GM15510 (cell line): ENCODE results near the gene OLIG2.

Experiments
- POLR2A ChIP-seq: IDR thresholded peaks from 3 replicates; pipeline ENCODE4 v1.6.1; 2011; ENCODE audit warnings: borderline replicate concordance; ENCODE audit not compliant: insufficient read length; ENCODE audit errors: extremely low read depth

Gene OLIG2

DNA sequence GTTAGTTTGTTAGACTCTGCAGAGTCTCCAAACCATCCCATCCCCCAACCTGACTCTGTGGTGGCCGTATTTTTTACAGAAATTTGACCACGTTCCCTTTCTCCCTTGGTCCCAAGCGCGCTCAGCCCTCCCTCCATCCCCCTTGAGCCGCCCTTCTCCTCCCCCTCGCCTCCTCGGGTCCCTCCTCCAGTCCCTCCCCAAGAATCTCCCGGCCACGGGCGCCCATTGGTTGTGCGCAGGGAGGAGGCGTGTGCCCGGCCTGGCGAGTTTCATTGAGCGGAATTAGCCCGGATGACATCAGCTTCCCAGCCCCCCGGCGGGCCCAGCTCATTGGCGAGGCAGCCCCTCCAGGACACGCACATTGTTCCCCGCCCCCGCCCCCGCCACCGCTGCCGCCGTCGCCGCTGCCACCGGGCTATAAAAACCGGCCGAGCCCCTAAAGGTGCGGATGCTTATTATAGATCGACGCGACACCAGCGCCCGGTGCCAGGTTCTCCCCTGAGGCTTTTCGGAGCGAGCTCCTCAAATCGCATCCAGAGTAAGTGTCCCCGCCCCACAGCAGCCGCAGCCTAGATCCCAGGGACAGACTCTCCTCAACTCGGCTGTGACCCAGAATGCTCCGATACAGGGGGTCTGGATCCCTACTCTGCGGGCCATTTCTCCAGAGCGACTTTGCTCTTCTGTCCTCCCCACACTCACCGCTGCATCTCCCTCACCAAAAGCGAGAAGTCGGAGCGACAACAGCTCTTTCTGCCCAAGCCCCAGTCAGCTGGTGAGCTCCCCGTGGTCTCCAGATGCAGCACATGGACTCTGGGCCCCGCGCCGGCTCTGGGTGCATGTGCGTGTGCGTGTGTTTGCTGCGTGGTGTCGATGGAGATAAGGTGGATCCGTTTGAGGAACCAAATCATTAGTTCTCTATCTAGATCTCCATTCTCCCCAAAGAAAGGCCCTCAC lies at the start of gene OLIG2:
OLIG2 (plus strand) TSS at position 447 of the 954 bp plus-strand sequence. CDS start 928 bp downstream, outside the sequence.
- TF ChIP-seq POLR2A, result no peak

DNA sequence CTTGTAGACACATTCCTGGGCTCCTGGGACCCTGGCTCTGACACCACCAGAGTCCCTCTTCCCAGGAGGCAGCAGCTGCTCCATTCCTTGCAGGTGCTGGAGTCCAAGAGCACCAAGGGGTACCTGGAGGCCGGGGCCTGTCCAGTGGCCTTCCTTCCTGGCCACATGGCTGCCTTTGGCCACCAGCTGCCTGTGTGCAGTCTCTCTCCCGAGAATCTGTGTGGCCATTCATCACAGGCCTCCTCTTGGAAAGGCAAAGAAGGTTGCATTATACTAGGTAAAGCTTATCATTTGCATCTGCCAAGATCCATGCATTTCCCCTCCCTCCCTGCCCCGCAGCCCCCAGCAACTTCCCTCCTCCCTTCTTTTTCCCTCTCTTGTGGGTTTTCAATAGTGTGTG lies 48.9 kb upstream of the OLIG2 start:
- no peak for TF ChIP-seq POLR2A

GRCh38 chr21:32977216-32977615 lies 48.5 kb upstream of the OLIG2 start:
- no peak for TF ChIP-seq POLR2A

GRCh38 chr21:32978331-32979270 lies 47.1 kb upstream of the OLIG2 start:
- TF ChIP-seq POLR2A, result no peak

DNA sequence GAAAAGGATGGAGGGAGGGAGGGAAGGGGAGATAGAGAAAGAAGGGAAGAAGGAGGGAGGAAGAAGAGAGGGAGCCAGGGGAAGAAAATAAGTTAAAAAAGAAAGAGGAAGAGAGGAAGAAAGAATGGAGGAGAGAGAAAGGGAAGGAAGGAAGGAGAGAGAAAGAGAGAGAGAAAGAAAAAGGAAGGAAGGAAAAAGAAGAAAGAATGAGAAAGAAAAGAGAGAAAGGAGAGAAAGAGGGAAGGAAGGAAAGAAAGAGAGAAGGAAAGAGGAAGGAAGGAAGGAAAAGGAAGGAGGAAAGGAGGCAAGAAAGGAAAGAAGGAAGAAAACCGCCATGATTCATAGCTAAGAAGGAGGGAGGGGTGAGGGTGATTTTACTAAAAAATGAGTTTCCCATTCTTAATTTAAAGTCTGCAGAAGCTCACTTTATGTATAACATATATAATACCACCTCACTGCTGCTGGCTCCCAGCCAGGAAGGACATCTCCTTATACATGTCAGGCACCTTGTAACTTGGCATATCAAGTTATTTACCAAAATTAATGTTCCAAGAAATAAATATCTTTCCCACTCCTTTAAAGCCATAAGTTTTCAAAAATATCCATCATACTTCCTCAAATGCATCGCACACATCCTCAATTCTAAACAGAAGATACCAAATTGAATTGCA lies 46.0 kb upstream of the OLIG2 start:
- TF ChIP-seq POLR2A, result no peak

DNA sequence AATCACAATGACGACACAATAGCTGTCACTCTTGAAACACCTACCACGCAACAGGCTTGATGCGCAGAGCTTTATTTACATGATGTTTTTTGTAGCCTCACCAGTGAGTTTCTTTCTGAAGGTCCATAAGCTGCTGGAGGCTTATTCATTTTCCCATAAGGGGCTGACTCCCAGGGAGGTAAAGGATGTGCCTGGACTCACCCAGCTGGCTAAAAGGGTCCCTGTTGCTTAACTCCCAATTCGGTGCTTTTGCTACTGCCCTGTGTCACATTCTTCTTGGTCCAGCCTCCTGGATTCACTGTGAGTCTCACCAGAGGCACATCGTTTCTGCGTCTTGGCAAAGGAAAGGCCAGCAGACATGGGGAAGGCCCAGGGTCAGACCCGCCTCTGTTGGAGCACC lies 44.6 kb upstream of the OLIG2 start:
- TF ChIP-seq POLR2A, result no peak

- no peak for TF ChIP-seq POLR2A
Measured at GRCh38 chr21:32990666-32991065, 35.1 kb upstream of the OLIG2 start.

DNA sequence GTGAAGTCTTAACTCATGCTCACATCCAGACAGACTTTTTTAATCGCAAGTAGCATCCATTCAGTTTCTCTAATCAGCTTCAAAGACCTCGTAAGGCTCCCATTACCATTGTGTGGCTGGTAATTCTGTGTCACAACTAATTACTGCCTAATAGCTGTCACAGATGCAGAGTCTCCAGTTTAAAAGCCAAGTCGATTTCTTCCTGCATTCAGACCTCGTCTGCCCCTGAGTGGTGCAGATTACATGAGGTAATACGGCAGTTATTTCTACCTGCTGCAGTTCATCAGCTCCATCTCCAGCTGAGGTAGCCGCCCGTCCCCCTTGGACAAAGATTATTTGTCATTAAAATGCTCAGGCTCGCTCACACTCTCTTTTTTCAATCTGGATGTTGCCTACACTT lies 34.4 kb upstream of the OLIG2 start:
- no peak for TF ChIP-seq POLR2A

DNA sequence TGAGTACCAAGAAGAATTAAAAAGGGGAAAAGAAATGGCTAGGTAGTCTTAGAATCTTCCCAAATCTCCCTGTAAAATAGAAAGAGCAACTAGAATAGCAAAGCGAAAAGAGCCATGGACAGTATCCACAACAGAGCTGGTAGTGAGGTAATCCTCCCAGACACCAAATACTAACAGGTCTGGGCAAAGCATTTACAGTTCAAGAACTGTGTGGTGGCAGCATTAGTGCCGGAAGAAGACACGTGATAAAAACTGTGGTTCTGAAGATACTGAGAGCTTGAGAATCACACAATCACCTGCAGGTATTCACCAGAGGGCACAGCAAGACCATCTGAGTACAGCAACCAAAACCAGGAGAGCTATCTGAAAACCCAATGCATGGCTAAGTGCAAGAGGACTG lies 31.8 kb upstream of the OLIG2 start:
- no peak for TF ChIP-seq POLR2A

DNA sequence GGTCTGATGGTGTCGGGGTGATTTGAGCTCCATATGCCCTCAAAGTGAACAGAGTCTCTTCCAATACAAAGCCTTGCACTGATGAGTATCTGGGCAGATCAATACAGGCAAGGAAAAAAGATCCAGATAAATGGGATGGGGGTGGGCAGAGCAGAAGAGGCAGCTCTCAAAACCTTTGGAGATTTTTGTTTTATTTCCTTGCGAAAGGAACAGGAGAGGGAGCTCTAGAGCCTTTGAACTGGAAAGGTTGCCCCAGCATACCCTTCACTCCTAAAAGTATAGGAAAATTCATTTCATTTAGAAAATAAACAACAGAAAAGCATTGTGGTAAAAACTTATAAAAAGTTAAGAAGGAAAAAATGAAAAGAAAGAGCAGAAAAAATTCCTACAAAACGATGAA lies 31.4 kb upstream of the OLIG2 start:
- TF ChIP-seq POLR2A, result no peak

- TF ChIP-seq POLR2A, result no peak
Measured at GRCh38 chr21:33007747-33008146, 18.0 kb upstream of the OLIG2 start.

- no peak for TF ChIP-seq POLR2A
Measured at GRCh38 chr21:33008333-33009051, 17.2 kb upstream of the OLIG2 start.

- TF ChIP-seq POLR2A, result no peak
Measured at GRCh38 chr21:33010931-33011330, 14.8 kb upstream of the OLIG2 start.

DNA sequence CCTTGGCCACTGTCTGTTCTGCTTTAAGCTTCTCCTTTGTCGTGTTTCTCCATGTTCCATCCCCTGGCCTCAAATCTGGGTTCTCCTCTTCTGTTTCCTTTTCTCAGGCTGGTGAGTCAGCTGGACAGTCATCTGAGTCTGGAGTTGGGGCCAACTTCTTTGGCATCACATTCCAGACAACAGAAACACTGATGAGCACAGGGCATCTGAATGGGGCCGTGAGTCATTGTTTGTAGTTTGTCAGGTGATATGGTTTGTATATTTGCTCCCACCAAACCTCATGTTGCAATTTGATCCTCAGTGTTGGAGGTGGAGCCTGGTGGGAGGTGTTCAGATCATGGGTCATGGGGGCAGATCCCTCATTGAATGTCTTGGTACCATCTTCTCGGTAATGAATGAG lies 14.3 kb upstream of the OLIG2 start:
- TF ChIP-seq POLR2A, result no peak

DNA sequence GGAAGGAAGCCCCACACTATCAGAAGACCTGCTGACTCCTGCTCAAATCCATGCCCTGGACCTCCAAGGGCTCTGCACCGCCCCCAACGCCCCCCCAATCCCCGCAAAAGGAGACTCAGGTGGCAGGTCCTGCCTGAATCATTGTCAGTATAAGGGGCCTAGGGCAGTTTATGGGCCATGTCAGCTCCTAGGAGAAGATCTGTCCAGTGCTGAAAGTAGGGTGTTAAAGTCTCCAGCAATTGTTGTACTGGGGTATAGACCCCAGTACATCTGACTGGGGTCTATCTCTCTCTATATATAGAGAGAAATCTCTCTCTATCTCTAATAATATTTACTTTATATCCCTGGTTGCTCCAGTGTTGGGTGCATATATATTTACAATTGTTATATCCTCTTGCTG lies 12.1 kb upstream of the OLIG2 start:
- no peak for TF ChIP-seq POLR2A

GRCh38 chr21:33014331-33014730 lies 11.4 kb upstream of the OLIG2 start:
- no peak for TF ChIP-seq POLR2A
